HepG2 (cell line): Measurements from ENCODE around the gene TSC22D4. TPM values are rescaled to one million over a fixed set of nuclear protein-coding genes. Genes with fewer than 3 reads are reported as not detected.

Source experiments
- BHLHE40 ChIP-seq: IDR thresholded peaks from 2 replicates; pipeline ENCODE4 v1.6.1; 2011; ENCODE audit warnings: low read length, improper control_type of control experiment
- MAZ ChIP-seq, 2 experiments: sonication (generic) in 1 of 2; formaldehyde crosslinking in 1 of 2; IDR thresholded peaks; 2 replicates each; pipeline versions ENCODE4 v1.5.0 to v1.6.1; 2012 to 2020; ENCODE audit warnings: low read depth in 2 of 2, mild to moderate bottlenecking in 2 of 2, borderline replicate concordance in 1 of 2, improper control_type of control experiment in 1 of 2, low read length in 1 of 2, missing genetic modification reagents in 1 of 2, moderate library complexity in 1 of 2
- MXI1 ChIP-seq: IDR thresholded peaks from 3 replicates; pipeline ENCODE4 v1.6.1; 2012; ENCODE audit warnings: low read depth, low read length, inconsistent platforms, borderline replicate concordance
- NR2F6 ChIP-seq, 2 experiments: IDR thresholded peaks; 2 replicates each; pipeline ENCODE4 v1.6.1; 2016; ENCODE audit warnings: antibody characterized with exemption in 1 of 2, mild to moderate bottlenecking in 1 of 2
- RAD21 ChIP-seq: fragments of 450-650 bp; formaldehyde crosslinking; IDR thresholded peaks from 2 replicates; pipeline ENCODE4 v1.5.0; 2020; ENCODE audit warnings: mild to moderate bottlenecking
- RBFOX2 ChIP-seq: fragments of 200-400 bp; formaldehyde crosslinking; IDR thresholded peaks from 2 replicates; pipeline ENCODE4 v1.6.1; 2017; ENCODE audit warnings: low read depth, mild to moderate bottlenecking, low read length
- SKI ChIP-seq: fragments of 450-650 bp; IDR thresholded peaks from one replicate; pipeline ENCODE4 v1.6.1; 2018; ENCODE audit warnings: mild to moderate bottlenecking; ENCODE audit not compliant: partially characterized antibody
- SMAD9 ChIP-seq: sonication (generic); formaldehyde crosslinking; IDR thresholded peaks from 2 replicates; pipeline ENCODE4 v1.5.1; 2020; ENCODE audit warnings: mild to moderate bottlenecking, missing genetic modification reagents
- SOX13 ChIP-seq, 3 experiments: fragments of 450-650 bp in 1 of 3; sonication (generic) in 1 of 3; formaldehyde crosslinking in 1 of 3; IDR thresholded peaks in 2 of 3; conservative IDR thresholded peaks in 1 of 3; 2 replicates each; pipeline versions ENCODE4 v1.5.0 to v1.6.1; 2016 to 2020; ENCODE audit warnings: antibody characterized with exemption in 1 of 3, mild to moderate bottlenecking in 1 of 3, missing compliant biosample characterization in 1 of 3, missing genetic modification reagents in 1 of 3, moderate library complexity in 1 of 3
- SP1 ChIP-seq, 2 experiments: fragments of 450-650 bp in 1 of 2; sonication (generic) in 1 of 2; formaldehyde crosslinking in 1 of 2; IDR thresholded peaks; 2 replicates each; pipeline versions ENCODE4 v1.4.0 to v1.6.1; 2016 to 2020; ENCODE audit warnings: missing genetic modification reagents in 1 of 2
- YY1 ChIP-seq: IDR thresholded peaks from 2 replicates; pipeline ENCODE4 v1.6.1; 2011; ENCODE audit warnings: low read length, low read depth, moderate library complexity, mild to moderate bottlenecking; ENCODE audit not compliant: insufficient read depth, insufficient replicate concordance
- ZBTB33 ChIP-seq: sonication (generic); formaldehyde crosslinking; IDR thresholded peaks from 2 replicates; pipeline ENCODE4 v1.4.0; 2020; ENCODE audit warnings: missing genetic modification reagents
- ZFP41 ChIP-seq: sonication (generic); formaldehyde crosslinking; IDR thresholded peaks from 2 replicates; pipeline ENCODE4 v1.4.0; 2020; ENCODE audit warnings: mild to moderate bottlenecking, missing genetic modification reagents, borderline replicate concordance
- polyA plus RNA-seq, 8 experiments: library from polyadenylated mRNA; depleted of rRNA in 3 of 8; stranded (reverse) in 7 of 8; unstranded in 1 of 8; fragments of >200 nt; fragmentation: Illumina TruSeq in 4 of 8; extraction: Trizol in 4 of 8; gene quantifications; 2 replicates each; pipeline versions ENCODE4 v1.2.1 to v1.2.3, GENCODE V29; 2011 to 2016; ENCODE audit warnings: low read depth in 4 of 8, missing spikeins in 1 of 8, mixed read lengths in 1 of 8; ENCODE audit not compliant: insufficient read depth in 1 of 8
- total RNA-seq, 5 experiments: library from RNA; depleted of rRNA; stranded (reverse); fragments of >200 nt; fragmentation: Illumina TruSeq; extraction: Trizol; gene quantifications; 2 replicates each; pipeline ENCODE4 v1.2.3, GENCODE V29; 2016; ENCODE audit warnings: low read depth in 1 of 5
- TF ChIP-seq, protein P1 (sequence below): sonication (generic); formaldehyde crosslinking; IDR thresholded peaks from 2 replicates; pipeline ENCODE4 v1.4.0; 2020; ENCODE audit warnings: mild to moderate bottlenecking, missing genetic modification reagents
- TF ChIP-seq, protein P2 (sequence below): IDR thresholded peaks from 2 replicates; pipeline ENCODE4 v1.6.1; 2016; ENCODE audit warnings: low read depth, borderline replicate concordance
- TF ChIP-seq, protein P3 (sequence below): sonication (generic); formaldehyde crosslinking; IDR thresholded peaks from 2 replicates; pipeline ENCODE4 v1.5.0; 2020; ENCODE audit warnings: mild to moderate bottlenecking, low read depth, missing genetic modification reagents, borderline replicate concordance
- TF ChIP-seq, protein P4 (sequence below): sonication (generic); formaldehyde crosslinking; IDR thresholded peaks from 2 replicates; pipeline ENCODE4 v1.4.0; 2020; ENCODE audit warnings: missing genetic modification reagents, borderline replicate concordance

Gene TSC22D4
- total and polyA plus RNA-seq, 2 of the 13 experiments (the other 11 are each of a cell fraction or from before 2014, with no cell fraction given): 7.7 to 8.7 TPM

DNA sequence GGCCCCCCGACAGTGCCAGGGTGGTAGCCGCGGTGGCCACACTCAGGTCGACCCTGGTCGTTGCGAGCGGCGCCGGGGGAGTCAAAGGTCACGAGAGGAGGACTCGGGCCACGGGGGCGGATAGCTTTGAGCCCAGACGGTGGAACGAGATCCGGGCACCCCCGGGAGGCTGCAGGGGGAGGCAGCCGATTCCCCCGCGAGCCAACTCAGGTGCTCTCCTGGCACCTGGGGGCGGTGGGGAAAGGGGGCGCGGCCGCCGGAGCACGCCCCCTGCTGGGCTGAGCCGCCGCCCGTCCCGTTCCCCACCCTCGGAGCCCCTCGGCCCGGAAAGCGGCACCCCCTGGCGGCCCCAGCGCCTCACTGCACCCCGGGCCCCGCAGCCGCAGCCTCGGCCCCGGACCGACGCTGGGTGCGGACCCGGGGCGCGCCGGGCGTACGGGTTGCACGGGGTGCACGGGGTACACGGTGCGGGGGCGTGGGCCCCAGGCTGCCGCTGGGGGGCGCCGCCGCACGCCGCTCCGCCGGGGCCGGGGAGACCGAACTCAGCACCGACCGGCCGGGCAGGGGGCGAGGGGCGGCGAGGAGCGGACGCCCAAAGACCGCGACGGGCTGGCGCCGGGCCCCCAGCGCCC, 4.2 kb upstream of the TSC22D4 start (continued):
- TF ChIP-seq RAD21 (CRISPR knock-in tag): peak; percentile 96
- TF ChIP-seq MXI1: peak; percentile 55; the same call in 1 of the 3 replicates
- TF ChIP-seq, protein P1, sequence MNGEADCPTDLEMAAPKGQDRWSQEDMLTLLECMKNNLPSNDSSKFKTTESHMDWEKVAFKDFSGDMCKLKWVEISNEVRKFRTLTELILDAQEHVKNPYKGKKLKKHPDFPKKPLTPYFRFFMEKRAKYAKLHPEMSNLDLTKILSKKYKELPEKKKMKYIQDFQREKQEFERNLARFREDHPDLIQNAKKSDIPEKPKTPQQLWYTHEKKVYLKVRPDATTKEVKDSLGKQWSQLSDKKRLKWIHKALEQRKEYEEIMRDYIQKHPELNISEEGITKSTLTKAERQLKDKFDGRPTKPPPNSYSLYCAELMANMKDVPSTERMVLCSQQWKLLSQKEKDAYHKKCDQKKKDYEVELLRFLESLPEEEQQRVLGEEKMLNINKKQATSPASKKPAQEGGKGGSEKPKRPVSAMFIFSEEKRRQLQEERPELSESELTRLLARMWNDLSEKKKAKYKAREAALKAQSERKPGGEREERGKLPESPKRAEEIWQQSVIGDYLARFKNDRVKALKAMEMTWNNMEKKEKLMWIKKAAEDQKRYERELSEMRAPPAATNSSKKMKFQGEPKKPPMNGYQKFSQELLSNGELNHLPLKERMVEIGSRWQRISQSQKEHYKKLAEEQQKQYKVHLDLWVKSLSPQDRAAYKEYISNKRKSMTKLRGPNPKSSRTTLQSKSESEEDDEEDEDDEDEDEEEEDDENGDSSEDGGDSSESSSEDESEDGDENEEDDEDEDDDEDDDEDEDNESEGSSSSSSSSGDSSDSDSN (CRISPR knock-in tag): peak; percentile 39; the same call in 1 of the 2 replicates
- no peak; the same call in 1 of the 2 replicates for TF ChIP-seq RBFOX2
- TF ChIP-seq SMAD9 (CRISPR knock-in tag): no peak
- TF ChIP-seq, protein P2, sequence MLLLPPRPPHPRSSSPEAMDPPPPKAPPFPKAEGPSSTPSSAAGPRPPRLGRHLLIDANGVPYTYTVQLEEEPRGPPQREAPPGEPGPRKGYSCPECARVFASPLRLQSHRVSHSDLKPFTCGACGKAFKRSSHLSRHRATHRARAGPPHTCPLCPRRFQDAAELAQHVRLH (CRISPR knock-in tag): peak; percentile 48; the same call in 1 of the 2 replicates
- TF ChIP-seq, protein P3, sequence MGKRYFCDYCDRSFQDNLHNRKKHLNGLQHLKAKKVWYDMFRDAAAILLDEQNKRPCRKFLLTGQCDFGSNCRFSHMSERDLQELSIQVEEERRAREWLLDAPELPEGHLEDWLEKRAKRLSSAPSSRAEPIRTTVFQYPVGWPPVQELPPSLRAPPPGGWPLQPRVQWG (CRISPR knock-in tag): no peak
- TF ChIP-seq NR2F6 (IDR thresholded peaks at IDR 0.05): peak; percentile 64; the same call in 1 of the 2 replicates
- TF ChIP-seq NR2F6 (CRISPR knock-in tag; IDR thresholded peaks at IDR 0.05): peak; percentile 62; the same call in 1 of the 2 replicates
- no peak for TF ChIP-seq ZFP41 (CRISPR knock-in tag)
- no peak; the same call in 1 of the 2 replicates for TF ChIP-seq BHLHE40
- no peak; the same call in 1 of the 2 replicates for TF ChIP-seq ZBTB33 (CRISPR knock-in tag)
- TF ChIP-seq SOX13 (IDR thresholded peaks at IDR 0.05): no peak
- TF ChIP-seq SOX13 (CRISPR knock-in tag; conservative IDR thresholded peaks at IDR 0.05 in 1 of 2, IDR thresholded peaks at IDR 0.05 in 1 of 2): peak in 1 of 2 experiments; percentile 14; a peak in 1 of 4 replicates
- TF ChIP-seq, protein P4, sequence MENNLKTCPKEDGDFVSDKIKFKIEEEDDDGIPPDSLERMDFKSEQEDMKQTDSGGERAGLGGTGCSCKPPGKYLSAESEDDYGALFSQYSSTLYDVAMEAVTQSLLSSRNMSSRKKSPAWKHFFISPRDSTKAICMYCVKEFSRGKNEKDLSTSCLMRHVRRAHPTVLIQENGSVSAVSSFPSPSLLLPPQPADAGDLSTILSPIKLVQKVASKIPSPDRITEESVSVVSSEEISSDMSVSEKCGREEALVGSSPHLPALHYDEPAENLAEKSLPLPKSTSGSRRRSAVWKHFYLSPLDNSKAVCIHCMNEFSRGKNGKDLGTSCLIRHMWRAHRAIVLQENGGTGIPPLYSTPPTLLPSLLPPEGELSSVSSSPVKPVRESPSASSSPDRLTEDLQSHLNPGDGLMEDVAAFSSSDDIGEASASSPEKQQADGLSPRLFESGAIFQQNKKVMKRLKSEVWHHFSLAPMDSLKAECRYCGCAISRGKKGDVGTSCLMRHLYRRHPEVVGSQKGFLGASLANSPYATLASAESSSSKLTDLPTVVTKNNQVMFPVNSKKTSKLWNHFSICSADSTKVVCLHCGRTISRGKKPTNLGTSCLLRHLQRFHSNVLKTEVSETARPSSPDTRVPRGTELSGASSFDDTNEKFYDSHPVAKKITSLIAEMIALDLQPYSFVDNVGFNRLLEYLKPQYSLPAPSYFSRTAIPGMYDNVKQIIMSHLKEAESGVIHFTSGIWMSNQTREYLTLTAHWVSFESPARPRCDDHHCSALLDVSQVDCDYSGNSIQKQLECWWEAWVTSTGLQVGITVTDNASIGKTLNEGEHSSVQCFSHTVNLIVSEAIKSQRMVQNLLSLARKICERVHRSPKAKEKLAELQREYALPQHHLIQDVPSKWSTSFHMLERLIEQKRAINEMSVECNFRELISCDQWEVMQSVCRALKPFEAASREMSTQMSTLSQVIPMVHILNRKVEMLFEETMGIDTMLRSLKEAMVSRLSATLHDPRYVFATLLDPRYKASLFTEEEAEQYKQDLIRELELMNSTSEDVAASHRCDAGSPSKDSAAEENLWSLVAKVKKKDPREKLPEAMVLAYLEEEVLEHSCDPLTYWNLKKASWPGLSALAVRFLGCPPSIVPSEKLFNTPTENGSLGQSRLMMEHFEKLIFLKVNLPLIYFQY (CRISPR knock-in tag): peak; percentile 82; the same call in 1 of the 2 replicates
- TF ChIP-seq SKI: peak; percentile 63
- no peak for TF ChIP-seq SP1 (IDR thresholded peaks at IDR 0.05)
- TF ChIP-seq SP1 (CRISPR knock-in tag; IDR thresholded peaks at IDR 0.05): no peak; the same call in 1 of the 2 replicates
- TF ChIP-seq MAZ (IDR thresholded peaks at IDR 0.05; ENCODE audit: borderline replicate concordance, low read depth, low read length): 0 out of 2 replicates have a peak, but pooled peaks have one; percentile 32
- TF ChIP-seq MAZ (CRISPR knock-in tag; IDR thresholded peaks at IDR 0.05; ENCODE audit: low read depth): peak; percentile 85
- peak; percentile 59 for TF ChIP-seq YY1
